Fibroblast of mammary gland (primary cell): ENCODE data around the gene SRMS.

Experiments
- DNase-seq: peaks from one replicate; pipeline ENCODE4 v3.0.0-alpha.2; 2010; ENCODE audit warnings: low read depth
- H3K4me3 ChIP-seq: 2 replicates; pipeline ENCODE4 v1.5.1; 2011; ENCODE audit warnings: low read depth, mild to moderate bottlenecking, low read length, moderate library complexity; ENCODE audit not compliant: control insufficient read depth
- TF ChIP-seq, protein P1 (sequence below): conservative IDR thresholded peaks from 2 replicates; pipeline ENCODE4 v1.5.1; 2011; ENCODE audit warnings: low read depth, low read length, inconsistent platforms; ENCODE audit not compliant: control insufficient read depth, insufficient read depth

The SRMS gene

GRCh38 chr20:63491078-63491477 lies 56.5 kb downstream of the SRMS start:
- TF ChIP-seq, protein P1, sequence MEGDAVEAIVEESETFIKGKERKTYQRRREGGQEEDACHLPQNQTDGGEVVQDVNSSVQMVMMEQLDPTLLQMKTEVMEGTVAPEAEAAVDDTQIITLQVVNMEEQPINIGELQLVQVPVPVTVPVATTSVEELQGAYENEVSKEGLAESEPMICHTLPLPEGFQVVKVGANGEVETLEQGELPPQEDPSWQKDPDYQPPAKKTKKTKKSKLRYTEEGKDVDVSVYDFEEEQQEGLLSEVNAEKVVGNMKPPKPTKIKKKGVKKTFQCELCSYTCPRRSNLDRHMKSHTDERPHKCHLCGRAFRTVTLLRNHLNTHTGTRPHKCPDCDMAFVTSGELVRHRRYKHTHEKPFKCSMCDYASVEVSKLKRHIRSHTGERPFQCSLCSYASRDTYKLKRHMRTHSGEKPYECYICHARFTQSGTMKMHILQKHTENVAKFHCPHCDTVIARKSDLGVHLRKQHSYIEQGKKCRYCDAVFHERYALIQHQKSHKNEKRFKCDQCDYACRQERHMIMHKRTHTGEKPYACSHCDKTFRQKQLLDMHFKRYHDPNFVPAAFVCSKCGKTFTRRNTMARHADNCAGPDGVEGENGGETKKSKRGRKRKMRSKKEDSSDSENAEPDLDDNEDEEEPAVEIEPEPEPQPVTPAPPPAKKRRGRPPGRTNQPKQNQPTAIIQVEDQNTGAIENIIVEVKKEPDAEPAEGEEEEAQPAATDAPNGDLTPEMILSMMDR = no peak
- no peak for DNase-seq
- no peak overlapping the region for H3K4me3 ChIP-seq
